Uterus (tissue), 2 donors: ENCODE measurements around the gene SPSB2.

Experiments used
- CTCF ChIP-seq, 4 experiments: fragments of 200-600 bp in 2 of 4; fragments of 450-650 bp in 2 of 4; sonication (generic) in 2 of 4; IDR thresholded peaks; one replicate each; pipeline ENCODE4 v1.5.1; 2016 to 2019; ENCODE audit warnings: antibody characterized with exemption in 4 of 4, mild to moderate bottlenecking in 2 of 4, moderate library complexity in 1 of 4
- POLR2A ChIP-seq, 2 donors: fragments of 450-650 bp; IDR thresholded peaks; one replicate each; pipeline ENCODE4 v1.6.1; 2016; ENCODE audit warnings: antibody characterized with exemption in 2 of 2, mild to moderate bottlenecking in 1 of 2, moderate library complexity in 1 of 2

- TF ChIP-seq CTCF (IDR thresholded peaks at IDR 0.05) (no peak), POLR2A (IDR thresholded peaks at IDR 0.05) (no peak)
These were observed 36.3 kb downstream of the SPSB2 start for GRCh38 chr12:6836851-6837250.
